ENCODE results near the gene ZNF256. TPM values are rescaled to one million over a fixed set of nuclear protein-coding genes. Genes with fewer than 3 reads are reported as not detected.
"Not testable (repeated sequence)": the region's sequence is repeated elsewhere in the genome, so short reads cannot be mapped to it uniquely, and the experiment has no call there.

The ZNF256 gene
- total RNA-seq, 2 donors from 2014 or later, result 7.2 to 8.1 TPM

GRCh38 chr19:57927587-57927986, 19.9 kb downstream of the ZNF256 start:
- 99% methylated on average over 4 of the region's 4 CpGs for WGBS
- intact Hi-C loops (cut with DNase I), result no loop called here
- H3K4me3 ChIP-seq, result no peak overlapping the region

GRCh38 chr19:57916168-57916995, 31.1 kb downstream of the ZNF256 start, which contains the start of gene ZNF417:
ZNF417 (minus strand) TSS chr19:57916592; CDS start chr19:57916411, 181 bp downstream.
- intact Hi-C loops (cut with DNase I), result not testable (repeated sequence)
- WGBS, result under 1% methylated on average over 51 of the region's 51 CpGs

More at GRCh38 chr19:57927587-57927986, 19.9 kb downstream of the ZNF256 start:
- Histone ChIP-seq H3K9me3 (no peaks in the 10 kb centered on the region), H3K4me1 (replicated peaks) (no peaks in the 10 kb centered on the region), H3K27ac (no peak overlapping the region), H3K27me3 (replicated peaks; ENCODE audit: insufficient read depth) (no peaks in the 10 kb centered on the region), H3K36me3 (peaks cover 0 to 6% of the 10 kb centered on the region in 2 donors)
- TF ChIP-seq CTCF (IDR thresholded peaks at IDR 0.05), result no peak
- TF ChIP-seq POLR2AphosphoS5 (IDR thresholded peaks at IDR 0.05), result no peak
- TF ChIP-seq POLR2A (IDR thresholded peaks at IDR 0.05), result no peak
- DNase-seq (ENCODE audit: low spot score), result no peak

GRCh38 chr19:57914531-57914930, 33.0 kb downstream of the ZNF256 start:
- H3K27ac ChIP-seq, result no peak overlapping the region
- no peaks in the 10 kb centered on the region for H3K27me3 ChIP-seq (replicated peaks; ENCODE audit: insufficient read depth)
- no peak for DNase-seq (ENCODE audit: low spot score)
- H3K9me3 ChIP-seq, result no peaks in the 10 kb centered on the region
- H3K4me3 ChIP-seq, result no peak overlapping the region
- intact Hi-C loops (cut with DNase I), result no loop called here
- WGBS, result 86% methylated on average over 3 of the region's 3 CpGs
- TF ChIP-seq CTCF (IDR thresholded peaks at IDR 0.05) (no peak), POLR2A (IDR thresholded peaks at IDR 0.05) (no peak), POLR2AphosphoS5 (IDR thresholded peaks at IDR 0.05) (no peak)
- peaks cover 6 to 7% of the 10 kb centered on the region in 2 donors for H3K36me3 ChIP-seq
- no peaks in the 10 kb centered on the region for H3K4me1 ChIP-seq (replicated peaks)

More at GRCh38 chr19:57916168-57916995, 31.1 kb downstream of the ZNF256 start, which contains the start of gene ZNF417:
- TF ChIP-seq POLR2A (IDR thresholded peaks at IDR 0.05) (peak; percentile 36), CTCF (IDR thresholded peaks at IDR 0.05) (peak in 2 of 4 experiments; percentile 35 to 51), POLR2AphosphoS5 (IDR thresholded peaks at IDR 0.05) (peak; percentile 96)
- not testable (repeated sequence) for H3K36me3 ChIP-seq; H3K9me3 ChIP-seq; H3K27me3 ChIP-seq (replicated peaks; ENCODE audit: insufficient read depth); H3K4me1 ChIP-seq (replicated peaks)
- H3K4me3 ChIP-seq, result peak within 1 kb of the TSS; percentile 74 to 92
- H3K27ac ChIP-seq, result peak within 1 kb of the TSS; percentile 63 to 75
- DNase-seq (ENCODE audit: low spot score), result peak; percentile 89

- no peak for TF ChIP-seq POLR2AphosphoS5 (IDR thresholded peaks at IDR 0.05)
- no peak for TF ChIP-seq CTCF (IDR thresholded peaks at IDR 0.05)
- TF ChIP-seq POLR2A (IDR thresholded peaks at IDR 0.05), result no peak
- Histone ChIP-seq H3K27ac (no peak overlapping the region), H3K4me3 (no peak overlapping the region), H3K9me3 (no peaks in the 10 kb centered on the region), H3K4me1 (replicated peaks) (no peaks in the 10 kb centered on the region), H3K36me3 (peaks cover 6 to 7% of the 10 kb centered on the region in 2 donors), H3K27me3 (replicated peaks; ENCODE audit: insufficient read depth) (no peaks in the 10 kb centered on the region)
- WGBS, result 85% methylated on average over 3 of the region's 3 CpGs
- no peak for DNase-seq (ENCODE audit: low spot score)
- intact Hi-C loops (cut with DNase I), result no loop called here
Measured at GRCh38 chr19:57907394-57907793, 40.1 kb downstream of the ZNF256 start.

Measured in prostate gland (tissue), 2 donors.